ENCODE measurements around the gene SLAMF6.

The SLAMF6 gene

DNA sequence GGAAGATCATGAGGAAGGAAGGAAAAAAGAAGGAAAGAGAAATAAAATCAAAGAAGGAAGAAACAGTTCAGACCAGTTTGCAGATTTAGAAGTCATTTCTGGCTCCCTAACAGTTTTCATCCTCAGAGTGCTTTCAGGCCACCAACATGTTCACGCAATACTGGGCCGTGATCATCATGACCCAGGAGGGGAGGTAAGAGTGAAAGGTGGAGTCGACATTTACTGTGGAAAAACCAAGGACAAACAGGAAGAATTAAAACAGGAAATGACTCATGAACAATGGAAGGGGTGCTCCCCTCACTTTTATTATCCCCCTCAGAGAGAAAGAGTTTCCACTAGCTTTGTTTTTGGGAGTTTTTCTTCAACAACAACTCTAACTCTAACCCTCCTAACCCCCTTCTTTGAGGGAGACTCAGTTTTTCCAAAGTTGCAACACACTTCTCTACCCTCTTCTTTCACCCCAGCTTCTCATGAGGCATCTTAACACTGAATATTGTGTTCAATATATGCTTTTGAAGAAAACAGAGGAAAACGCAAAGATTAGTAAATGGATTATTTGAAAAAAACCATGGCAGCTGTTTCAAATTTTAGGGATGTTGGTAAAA is 62.3 kb downstream of the SLAMF6 start:
- DNase-seq = no peak

DNA sequence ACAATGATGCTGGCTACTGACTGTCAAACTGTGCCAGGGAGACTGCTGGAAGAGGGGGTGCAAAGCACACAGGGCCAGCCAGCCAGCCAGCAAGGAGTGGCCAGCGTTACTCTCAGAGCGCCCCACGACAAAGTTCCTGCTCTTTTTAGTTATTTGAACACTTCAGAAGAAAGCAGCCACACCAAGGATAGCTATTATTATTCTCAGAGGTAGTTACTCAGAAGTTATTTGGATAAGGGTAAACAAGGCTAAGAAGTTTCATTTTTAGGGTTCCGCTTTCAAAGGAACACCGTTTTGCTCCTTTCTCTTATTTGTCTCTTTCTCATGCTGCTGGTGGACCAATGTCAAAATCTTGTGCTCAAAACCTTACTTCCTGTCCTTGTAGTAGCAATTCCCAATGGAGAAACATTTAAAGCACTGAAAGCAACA is 62.8 kb downstream of the SLAMF6 start:
- DNase-seq = no peak

DNA sequence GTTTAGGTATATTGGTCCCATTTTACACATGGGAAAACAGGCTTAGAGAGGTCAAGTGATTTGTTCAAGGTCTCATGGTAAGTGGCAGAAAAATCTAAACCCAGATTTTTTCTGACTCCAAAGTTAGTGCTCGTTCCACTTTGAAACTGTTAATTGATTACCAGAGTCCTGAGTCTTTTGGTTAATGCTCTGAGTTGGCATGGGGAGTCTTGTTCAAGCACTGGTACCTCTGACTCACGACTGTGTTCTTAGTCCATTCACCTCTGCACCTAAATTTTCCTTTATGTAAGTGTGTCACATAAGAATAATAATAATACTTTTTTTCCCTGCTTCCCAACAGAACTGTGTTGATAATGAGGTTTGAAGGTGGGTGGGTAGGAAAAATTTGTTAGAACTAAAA is 63.4 kb downstream of the SLAMF6 start:
- no peak for DNase-seq

DNA sequence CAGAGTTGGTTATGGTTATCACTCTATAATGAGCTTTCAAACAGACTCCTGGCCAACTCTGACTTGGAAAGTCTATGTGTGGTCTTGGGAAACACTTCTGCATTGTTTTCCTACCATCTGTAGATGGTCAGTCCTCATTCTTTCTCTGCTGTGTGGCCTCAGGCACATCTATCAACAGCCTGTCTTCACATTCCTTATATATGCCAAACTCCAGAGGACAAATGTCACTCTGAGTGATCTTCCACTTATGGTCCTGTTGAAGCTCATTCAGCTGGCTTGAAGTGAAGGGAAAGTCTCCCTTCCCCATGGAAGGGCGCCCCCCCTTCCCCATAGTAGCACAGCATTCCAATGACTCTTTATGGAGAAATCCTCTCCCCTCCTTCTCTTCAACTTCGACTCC is 64.0 kb downstream of the SLAMF6 start:
- DNase-seq = no peak

DNA sequence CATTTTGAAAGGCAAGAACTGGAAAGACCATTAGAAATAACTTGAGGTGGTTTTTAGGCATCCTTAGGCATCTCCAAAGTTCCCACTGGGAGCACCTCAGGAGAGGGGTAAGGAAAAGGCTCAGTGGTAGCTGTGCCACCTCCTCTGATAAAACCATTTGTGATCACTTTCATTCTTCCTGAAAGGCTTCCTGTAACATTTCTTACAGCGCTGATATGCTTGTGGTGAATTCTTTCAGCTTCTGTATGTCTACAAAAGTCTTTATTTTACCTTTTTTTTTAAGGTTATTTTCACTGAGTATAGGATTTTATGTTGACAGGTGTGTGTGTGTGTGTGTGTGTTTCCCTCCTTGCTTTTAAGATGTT is 67.9 kb downstream of the SLAMF6 start:
- no peak for DNase-seq

DNA sequence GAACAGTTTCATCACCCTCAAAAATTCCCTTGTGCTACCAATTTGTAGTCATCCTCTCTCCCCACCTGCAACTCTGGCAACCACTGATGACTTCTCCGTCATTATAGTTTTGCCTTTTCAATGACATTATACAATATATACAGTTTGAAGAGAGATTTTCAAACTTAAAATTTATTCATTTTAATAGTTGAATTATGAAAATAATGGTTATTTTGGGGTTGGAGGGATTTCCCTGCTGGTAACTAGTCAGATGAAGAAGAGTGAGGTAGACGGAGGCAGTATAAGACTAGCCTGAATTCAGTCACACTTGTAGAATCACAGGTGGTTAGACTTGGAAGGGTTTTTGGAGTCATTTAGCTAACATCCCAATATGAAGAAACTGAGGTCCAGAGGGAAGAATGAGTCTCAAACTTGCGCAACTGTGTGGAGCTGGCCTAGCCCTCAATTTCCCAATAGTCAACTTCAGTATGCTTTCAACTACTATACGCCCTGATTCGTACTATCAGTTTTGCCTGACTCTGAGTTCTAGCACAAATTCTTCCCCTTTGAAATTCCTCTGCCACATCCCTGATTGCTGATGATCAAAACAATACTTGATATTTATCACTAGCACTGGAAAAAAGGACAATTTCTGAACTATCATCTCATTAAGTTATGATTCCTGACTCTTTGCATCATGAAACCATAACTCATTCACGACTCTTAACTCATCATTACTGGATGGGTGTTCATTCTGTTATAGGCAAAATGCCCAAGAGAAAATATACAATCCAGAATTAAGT is 68.5 kb downstream of the SLAMF6 start:
- no peak for DNase-seq

DNA sequence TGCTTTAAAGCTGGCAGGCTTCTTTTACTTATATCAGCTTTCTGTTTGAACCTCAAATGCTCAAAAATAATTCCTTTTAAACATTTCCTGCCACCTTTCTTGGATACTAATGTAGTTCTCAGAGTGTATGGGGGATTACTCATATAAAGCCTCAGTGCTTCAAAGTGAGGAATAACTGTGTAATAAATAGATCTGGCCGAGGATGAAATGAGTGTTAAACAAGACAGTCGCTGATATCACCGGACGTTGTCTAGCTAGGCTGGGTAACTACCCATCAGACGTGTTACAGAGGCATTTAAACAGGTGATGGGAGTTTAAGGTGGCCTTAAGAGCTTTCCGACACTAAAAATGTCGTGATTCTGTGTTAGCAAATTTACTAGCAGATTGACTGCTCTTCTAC is 69.6 kb downstream of the SLAMF6 start:
- no peak for DNase-seq

DNA sequence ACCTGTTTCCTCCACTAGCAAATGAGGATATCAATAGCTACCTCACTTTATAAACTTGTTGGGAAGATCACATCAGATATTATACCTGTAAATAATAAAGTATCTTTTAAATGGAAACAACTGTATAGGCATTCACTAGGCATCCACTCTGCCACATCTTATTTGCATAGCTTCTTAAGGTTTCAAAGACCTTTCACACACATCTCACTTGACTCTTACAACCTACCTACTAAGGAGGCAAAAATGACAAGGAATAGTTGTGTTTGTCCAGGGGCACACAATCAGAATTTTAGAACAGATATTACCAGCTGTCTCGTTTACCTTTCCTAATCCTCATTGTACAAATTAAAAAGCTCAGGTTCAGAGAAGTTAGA is 71.2 kb downstream of the SLAMF6 start:
- DNase-seq = no peak

DNA sequence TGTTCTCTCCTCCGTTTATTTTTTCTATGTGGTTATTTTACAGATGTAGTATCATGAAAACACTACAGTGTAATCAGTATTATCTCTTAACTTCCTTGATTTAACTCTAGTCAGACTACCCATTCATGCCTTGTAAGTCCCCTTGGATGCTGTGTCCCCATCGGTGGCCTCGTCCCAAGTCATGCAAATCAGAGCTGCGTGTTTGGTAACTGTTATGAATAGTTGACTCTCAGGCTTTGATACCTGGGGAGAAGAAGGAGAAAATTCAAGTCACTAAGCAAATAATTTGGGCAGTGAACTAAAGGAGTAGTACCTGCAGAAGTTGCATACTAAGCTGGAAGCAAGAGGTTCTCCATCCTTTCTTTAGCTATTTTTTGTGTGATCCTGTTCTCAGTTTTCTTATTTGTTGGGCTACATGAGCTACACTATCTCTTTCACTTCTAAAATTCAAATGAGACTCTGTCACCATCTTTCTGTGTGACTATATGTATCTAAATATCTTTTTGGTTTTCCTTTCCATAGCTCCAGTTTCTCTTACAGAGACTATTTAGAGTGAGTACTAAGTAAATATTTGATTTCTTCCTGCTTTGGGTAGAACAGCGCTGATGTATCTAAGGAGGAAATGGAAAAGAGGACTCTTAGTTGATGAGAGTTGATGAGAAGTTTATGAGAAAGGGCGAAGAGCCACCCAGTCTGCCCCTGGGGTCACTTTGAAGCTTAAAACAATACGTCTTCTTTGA is 71.8 kb downstream of the SLAMF6 start:
- DNase-seq = no peak

DNA sequence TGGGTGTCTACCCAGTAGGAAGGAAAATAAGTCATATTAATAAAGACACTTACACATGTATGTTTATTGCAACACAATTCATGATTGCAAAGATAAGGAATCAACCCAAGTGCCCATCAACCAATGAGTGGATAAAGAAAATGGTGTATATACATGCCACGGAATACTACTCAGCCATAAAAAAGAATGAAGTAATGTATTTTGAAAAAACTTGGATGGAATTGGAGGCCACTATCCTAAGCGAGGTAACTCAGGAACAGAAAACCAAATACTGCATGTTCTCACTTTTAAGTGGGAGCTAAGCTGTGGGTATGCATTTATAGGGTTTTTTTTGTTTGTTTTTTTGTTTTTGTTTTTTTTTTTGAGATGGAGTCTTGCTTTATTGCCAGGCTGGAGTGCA is 73.6 kb downstream of the SLAMF6 start:
- no peak for DNase-seq

DNA sequence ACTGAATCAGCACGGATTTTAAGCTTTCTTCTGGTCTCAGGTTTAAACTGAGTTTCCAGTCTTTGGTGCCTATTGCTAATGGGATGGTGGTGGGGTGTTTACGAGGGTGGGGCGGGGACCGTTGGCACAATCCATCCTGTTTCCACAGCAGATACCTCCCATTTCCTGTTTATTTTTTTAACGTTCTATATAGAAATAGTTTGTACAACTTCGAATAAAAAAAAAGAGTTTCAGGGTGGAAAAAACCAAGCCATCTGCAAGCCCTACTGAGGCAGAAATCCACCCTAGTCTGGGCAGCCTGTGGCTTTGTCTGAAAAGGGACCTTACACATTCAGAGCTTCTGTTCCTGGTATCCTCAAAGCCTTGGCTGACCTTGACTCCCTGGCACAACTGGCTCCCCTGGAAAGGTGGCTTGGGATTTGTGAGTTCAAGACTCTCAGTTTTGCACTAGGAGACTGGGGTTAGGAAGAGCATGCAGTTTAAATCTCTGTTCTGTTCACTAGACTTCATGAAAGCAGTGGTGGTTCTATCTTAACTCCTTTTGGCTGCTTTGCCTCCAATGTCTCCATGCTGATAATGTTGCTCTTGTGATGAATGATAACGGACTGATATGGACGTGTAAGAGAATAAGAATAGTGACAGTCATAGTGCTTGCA is 76.0 kb downstream of the SLAMF6 start:
- DNase-seq = no peak

DNA sequence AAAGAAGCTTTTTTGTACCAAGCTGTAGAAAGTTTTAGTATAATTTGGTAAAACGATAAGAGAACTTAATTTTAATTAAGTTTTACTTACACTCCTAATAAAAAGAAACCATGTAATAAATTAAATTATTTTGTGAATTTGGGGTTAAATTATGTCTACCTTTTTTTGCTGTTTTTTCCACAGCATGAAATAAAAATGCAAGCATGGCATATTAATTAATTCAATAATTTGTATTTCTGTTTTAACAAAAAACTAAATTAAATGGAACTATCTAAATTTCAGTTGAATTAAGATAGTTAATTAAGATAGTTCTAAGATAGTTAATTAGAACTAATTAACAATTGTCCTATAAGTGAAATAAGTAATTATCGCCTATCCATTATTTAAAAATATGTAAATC is 83.3 kb downstream of the SLAMF6 start:
- no peak for DNase-seq

DNA sequence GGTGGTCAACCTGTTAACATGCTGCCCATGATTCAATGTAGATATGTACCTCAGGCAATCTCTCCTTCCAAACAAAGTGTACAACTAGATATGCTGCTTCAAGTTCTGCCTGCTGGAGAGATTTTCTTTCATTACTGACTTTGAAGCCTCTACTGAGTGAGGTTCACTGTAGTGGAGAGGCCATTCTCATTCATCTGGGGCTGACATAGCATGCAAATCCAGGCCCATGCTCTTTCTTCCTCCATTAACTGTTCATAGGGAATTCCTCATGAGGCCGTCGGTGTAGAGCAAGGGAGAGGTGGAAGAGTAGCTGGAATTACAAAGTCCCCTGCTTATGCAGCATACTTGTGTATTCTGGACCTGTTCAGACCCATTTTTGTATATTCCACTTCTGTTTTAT is 84.1 kb downstream of the SLAMF6 start:
- DNase-seq = no peak

DNA sequence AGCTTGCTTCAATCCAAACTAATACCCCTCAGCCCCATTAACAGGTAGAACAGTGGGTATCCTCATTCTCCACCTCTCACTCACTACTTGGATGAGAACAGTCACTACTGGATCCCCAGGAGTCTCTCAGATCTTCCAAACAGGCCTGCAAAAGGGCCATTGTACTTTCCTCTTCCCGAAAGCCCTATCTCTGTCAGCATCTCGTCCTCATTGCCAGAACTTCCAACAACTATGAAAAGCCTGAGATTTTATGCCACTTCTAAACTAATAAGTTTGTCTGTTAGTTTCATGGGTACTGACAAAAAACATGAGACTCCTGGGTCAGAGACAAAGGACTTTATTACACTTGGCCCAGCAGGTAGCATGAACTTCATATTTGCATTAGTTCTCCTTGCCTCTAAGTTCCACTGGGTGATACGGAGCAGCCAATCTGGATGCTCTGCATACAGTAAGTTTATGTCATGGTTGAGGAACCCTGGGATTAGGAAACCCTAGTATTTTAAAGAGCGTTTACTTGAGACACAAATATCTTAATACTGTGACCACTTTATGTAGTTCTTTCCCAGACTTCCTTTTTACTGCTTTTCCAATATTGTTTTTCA is 84.6 kb downstream of the SLAMF6 start:
- DNase-seq = no peak

DNA sequence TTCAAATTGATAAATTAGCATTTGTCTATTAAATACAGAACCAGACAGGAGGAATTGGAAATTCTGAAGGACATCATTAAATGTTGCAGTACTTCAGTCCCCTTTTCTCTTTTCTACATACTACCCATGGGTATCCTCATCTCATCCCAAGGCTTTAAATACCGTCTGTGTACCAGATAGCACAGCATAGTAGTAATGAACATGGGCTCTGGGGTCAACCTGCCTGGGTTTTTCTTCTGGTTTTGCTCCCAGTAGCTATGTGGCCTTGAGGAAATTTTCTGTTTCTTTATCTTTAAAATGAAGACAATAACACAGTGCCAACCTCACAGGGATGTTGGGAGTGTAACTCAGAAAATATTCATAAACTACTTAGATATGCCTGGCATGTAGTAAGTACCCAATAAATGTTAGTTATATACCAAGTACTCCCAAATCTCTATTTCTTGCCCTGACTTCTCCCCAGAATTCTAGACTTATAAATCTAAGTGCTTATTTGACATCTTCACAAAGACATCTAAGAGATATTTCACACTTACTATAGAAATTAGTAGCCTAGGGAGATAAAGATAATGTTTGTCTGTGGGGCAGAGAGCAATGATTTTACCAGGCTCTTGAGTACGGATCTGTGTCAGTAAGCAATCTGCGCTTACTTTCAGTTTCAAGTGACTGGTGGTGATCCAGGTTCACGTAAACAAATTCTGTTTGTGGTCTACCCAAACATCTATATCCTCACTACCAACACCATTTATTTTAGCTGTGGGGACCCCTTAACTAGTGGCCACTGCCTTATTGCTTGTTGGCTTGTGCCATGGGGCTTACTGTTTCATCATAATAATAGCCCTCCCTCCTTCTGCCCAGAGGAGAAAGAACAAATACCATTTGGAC is 85.4 kb downstream of the SLAMF6 start:
- DNase-seq = no peak

DNA sequence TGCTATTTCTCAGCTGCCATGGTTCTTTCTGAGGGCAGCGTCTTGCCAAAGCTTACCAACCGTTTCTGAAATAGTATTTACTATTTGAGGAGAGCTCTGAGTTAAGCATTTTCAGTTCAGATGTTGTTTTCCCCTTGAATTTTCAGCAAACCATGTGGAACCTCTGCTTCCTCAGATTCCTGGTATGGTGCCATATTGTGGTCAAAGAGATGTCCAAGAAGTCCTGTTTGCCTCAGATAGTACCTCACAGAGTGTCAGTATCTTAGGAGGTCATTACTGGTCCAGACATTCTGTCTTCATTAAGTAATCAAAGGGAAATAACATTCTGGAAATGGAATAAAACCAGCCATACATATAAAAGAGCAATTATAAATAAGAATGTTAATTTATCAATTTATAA is 86.1 kb downstream of the SLAMF6 start:
- no peak for DNase-seq

All from effector CD8-positive, alpha-beta T cell (primary cell).